HTERT RPE-1 (cell line): ENCODE measurements around the gene RAB36.
"Not testable (repeated sequence)": the region's sequence is repeated elsewhere in the genome, so short reads cannot be mapped to it uniquely, and the experiment has no call there.

Experiments
- in situ Hi-C: fragments of 300-500 bp; cut with MboI; formaldehyde crosslinking; loops from 4 replicates; pipeline ENCODE4 v1.14.3; 2020; ENCODE audit warnings: low sequenced_read_pairs

Gene RAB36

DNA sequence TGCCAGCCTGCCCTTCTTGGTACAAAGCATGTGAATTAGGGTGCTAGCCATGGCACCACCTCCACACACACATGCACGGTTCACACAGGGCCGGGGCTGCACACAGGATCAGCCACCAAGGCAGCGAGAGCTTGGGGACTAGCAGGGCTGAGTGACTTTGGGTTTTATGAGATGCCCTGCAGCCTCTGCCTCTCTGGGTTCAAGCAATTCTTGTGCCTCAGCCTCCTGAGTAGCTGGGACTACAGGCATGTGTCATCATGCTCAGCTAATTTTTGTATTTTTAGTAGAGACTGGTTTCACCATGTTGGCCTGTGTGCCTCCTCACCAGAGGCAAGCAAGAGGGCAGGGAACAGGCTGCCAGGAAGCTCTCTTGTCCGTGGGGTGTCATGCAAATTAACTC is 8.3 kb upstream of the RAB36 start:
- in situ Hi-C loops: not testable (repeated sequence)

DNA sequence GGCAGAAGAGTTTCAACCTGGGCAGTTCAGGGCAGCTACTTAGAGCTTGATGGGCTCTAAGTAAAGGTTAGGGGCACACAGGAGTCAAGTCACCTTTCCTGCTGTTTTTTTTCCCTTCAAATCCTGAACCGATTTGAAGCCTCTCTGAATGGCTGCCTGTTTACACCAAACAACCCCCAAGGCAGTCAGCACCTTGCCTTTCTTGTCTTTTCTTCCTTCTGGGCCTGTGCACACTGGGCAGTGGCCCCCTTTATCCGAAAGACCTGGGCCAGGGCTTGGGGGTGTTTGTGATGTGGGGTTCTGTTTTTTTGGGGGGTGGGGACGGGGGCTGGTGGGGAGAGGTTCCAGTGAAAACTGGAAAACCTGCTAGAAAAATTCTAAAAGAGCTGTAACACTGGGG is 7.8 kb upstream of the RAB36 start:
- in situ Hi-C loops: no loop called here

GRCh38 chr22:23137905-23138561 is 7.2 kb upstream of the RAB36 start:
- in situ Hi-C loops: no loop called here

DNA sequence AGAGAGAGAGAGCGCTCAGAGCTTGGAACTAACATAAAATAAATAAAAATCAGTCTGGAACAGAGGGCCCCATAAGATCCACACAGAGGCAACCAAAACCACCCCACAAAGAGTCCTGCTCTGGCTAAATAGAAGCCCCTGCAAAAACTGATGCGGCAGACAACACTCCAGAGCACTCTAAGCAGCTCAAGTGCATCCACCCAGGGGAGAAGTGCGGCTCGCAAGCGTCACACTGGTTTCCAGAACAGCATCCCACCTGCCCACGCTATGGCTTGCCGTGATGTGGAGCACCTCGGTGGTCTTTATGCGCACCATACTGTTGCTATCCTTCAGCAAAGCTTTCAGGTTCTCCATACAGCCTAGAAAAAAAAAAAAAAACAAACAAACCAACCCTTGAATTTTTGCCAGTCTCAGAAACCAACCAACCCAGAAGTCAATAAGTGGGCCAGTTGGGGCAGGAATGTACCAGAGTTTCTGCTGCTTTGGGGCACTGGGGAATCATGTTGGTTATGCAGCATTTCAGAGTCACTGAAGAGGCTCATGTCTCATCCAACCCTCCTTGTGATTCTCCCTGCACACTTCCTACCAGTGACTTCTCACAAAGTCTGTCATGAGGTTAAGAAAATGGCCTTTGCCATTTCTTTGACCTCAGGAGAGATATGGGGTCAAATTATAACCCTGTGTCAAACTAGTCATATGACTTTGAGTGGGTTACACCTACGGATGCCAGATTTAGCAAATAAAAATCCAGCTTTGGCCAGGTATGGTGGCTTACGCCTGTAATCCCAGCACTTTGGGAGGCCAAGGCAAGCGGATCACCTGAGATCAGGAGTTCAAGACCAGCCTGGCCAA is 6.5 kb upstream of the RAB36 start:
- in situ Hi-C loops: no loop called here

DNA sequence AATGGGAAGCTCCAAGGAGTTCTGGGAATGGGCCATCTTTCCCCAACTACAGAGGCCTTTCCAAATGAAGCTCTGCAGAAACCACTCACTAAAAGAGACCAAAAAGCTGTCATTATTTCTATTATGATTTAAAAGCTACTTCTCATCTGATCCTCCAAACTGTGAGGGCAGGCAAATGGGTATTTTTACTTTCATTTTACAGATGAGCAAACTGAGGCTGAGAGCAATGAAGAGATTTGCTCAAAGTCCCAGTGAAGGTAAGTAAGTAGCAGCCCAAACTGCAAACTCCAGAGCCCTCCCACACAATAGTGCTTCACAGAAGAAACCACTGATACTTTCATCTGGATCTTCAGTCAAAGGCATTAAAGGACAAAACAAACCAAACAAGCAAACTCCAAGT is 4.9 kb upstream of the RAB36 start:
- in situ Hi-C loops: no loop called here

DNA sequence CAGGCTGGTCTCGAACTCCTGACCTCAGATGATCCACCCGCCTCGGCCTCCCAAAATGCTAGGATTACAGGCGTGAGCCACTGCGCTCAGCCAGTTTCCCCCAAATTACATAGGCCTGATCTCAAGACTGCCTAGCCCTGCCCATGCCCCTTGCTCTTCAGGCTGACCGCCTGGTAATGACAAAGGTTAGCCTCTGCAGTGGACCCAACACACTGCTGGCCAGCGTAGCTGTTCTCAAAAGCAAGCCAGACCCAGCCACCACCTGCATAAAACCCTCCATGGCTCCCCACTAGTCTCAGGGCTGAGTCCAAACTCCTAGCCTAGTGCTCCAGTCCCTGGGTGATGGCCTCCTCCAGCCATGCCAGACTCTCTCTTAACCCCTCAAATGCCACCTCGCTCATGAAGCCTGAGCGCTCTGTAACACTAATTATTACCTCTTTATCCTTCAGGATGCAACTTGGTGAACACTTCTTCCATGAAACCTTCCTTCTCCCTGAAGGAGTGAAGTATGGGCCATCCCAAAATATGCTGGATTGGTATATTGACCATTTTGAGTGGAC is 2.7 kb upstream of the RAB36 start:
- in situ Hi-C loops: no loop called here

DNA sequence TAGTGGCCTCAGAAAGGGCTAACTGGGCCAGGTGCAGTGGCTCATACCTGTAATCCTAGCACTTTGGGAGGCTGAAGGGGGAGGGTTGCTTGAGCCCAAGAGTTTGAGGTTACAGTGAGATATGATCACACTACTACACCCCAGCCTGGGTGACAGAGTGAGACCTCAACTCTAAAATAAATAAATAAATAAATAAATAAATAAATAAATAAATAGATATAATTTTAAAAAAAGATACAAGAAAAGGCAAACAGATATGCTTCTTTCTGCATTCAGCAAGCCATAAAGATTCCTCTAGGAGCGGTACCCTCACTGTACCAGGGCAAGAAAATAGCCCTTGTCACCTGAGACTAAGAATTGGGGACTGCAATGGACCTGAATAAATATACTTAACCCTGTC is 2.2 kb upstream of the RAB36 start:
- in situ Hi-C loops: no loop called here

- in situ Hi-C loops: no loop called here
These were observed 845 bp upstream of the RAB36 start for GRCh38 chr22:23144432-23144831.

DNA sequence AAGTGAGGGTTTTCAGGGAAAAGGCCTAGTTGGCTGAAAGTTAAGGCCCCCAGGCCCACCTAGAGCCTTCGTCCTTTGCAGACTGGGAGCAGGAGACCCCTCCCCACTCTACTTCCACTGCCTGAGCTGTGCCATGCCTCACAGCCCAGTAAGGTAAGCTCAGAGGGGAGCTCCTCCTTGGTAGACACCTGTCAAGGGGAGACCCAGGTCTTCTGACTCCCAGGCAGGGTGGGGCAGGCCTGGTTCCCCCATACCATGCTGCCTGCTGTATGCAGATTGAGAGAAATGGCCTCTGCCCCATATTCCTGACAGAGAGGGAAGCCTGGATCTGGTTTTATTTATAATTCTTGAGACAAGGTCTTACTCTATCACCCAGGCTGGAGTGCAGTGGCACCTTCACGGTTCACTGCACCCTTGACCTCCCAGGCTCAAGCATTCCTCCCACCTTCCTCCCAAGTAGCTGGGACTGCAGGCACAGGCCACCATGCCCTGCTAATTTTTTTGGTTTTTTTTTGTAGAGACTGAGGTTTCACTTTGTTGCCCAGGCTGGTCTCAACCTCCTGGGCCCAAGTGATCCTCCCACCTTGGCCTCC is 697 bp downstream of the RAB36 start:
- in situ Hi-C loops: no loop called here

- in situ Hi-C loops: no loop called here
These were observed 1.4 kb downstream of the RAB36 start for GRCh38 chr22:23146478-23147205.

GRCh38 chr22:23147617-23148387 is 2.5 kb downstream of the RAB36 start:
- in situ Hi-C loops: no loop called here

DNA sequence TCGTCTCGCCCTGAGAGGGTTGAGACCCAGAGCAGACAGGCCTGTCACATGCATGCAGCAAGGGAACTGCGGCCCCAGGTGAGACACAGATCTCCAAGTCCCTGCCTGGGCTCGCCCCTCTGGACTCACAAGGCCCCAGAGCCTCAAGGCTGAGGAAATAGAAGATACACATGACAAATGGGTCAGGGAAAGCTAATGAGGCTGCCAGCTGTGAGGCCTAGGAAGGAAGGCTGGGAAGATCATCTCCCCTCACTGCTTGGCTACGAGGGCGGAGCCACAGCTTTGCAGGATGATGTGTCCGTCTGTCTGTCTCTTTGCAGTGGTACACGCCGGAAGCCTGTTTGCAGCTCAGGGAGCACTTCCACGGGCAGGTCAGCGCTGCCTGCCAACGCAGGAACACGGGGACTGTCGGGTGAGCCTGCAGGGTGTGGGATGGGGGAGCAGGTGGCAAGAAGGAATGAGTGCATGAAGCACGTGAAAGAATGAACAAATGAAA is 4.5 kb downstream of the RAB36 start:
- in situ Hi-C loops: no loop called here

DNA sequence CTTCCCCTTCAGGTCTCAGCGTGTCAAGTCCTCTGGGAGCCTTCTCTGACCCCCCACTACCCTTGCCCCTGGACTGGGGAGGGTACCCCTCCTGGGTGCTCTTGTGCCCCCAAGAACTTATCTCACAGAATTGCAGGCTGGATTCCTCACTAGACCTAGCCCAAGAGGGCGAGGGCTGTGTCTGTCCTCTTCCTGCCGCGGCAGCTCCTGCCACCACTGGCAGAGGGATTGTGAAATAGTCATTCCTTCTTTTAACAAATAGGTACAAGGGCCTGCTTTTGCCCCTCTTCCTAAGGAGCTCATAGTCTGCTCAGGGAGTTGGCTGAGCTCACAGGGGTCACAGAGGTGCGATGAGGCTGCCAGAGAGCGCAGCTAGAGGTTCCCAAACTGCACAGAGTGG is 5.5 kb downstream of the RAB36 start:
- in situ Hi-C loops: no loop called here

GRCh38 chr22:23151827-23152226 is 6.5 kb downstream of the RAB36 start:
- in situ Hi-C loops: no loop called here

DNA sequence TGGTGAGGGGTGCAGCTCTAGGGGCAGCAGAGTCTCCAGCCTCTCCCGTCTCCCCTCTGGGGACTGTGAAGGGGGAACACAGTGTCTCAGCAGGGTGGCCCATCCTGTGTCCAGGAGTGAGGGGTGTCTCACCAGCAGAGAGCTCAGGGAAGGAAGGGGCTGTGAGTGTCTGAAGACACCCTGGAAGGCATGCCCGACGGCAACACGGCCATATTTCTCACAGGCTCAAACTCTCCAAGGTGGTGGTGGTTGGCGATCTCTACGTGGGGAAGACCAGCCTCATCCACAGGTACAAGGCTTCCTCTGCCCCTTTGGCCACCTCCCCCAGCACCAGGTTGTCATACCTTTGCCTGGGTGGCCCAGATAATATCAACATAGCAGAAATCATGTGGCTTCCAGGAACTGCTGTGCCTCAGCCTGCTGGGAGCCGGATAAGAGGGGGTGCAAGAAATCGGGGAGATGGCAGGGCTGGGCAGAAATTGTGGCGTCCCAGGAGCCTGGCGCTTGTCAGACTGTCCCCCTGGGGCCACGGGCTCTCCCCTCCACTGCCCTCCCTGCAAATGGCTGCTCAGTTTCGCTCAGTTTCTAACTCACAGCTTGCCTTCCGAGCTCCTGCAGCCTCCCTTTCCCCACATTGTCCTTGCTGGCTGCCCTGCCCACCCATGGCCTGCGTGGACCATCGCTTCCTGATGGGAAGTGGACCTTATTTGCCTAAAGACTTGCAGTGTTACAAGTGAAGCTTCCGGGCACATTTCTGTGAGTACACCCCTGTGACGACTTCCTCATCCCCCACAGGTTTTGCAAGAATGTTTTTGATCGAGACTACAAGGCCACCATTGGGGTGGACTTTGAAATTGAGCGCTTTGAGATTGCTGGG is 7.2 kb downstream of the RAB36 start:
- in situ Hi-C loops: no loop called here

DNA sequence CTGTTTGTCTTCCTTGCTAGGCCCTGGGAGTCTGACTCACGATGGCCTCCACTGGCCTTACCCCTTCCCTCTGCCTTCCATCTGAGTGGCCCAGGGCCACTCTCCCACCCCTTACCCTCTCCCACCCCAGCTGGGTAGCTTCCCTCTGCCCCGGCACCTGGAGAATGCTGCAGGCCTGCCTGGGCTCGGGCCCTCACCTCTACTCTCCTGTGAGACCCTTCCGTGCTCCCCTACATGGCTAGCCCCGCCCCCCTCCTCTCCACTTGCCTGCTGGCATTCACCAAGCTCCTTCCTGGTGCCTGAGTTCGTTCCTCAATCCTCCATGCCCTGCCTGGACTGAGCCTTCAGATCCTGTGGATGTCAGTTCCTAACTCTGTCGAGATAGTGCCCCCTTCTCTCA is 8.7 kb downstream of the RAB36 start:
- in situ Hi-C loops: no loop called here

- in situ Hi-C loops: no loop called here
These were observed 9.2 kb downstream of the RAB36 start for GRCh38 chr22:23154461-23154860.

DNA sequence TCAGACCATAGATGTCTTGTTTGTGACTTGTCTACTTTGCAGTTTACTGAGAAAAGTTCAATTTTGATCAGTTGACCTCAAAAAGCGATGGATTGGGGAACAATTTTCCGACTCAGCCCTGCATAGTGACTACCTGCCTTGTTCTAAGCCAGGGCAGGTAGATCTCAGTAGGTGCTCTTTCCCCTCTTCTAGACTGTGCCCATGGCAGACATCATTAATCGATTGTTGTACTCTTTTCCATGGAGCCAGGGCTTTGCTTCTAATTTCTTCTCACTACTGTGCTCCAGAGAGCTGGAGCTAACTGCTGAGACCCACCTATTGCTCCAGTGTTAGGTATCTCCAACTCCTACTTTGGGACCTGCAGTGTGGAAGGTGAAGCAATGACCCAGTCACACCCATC is 9.9 kb downstream of the RAB36 start:
- in situ Hi-C loops: no loop called here

- in situ Hi-C loops: no loop called here
These were observed 10.6 kb downstream of the RAB36 start for GRCh38 chr22:23155831-23156230.
